Measurements from ENCODE around the gene TLE7.
A peak's percentile ranks its signal among the peaks of the same experiment; 100 is the strongest.

TLE7 gene

GRCh38 chr16:71414038-71414437, 27.8 kb downstream of the TLE7 start:
- H3K4me3 ChIP-seq (ENCODE audit: low read depth, low read length) = no peak overlapping the region

- no peak overlapping the region for H3K4me3 ChIP-seq (ENCODE audit: low read depth, low read length)
Measured at GRCh38 chr16:71413341-71413740, 28.5 kb downstream of the TLE7 start.

DNA sequence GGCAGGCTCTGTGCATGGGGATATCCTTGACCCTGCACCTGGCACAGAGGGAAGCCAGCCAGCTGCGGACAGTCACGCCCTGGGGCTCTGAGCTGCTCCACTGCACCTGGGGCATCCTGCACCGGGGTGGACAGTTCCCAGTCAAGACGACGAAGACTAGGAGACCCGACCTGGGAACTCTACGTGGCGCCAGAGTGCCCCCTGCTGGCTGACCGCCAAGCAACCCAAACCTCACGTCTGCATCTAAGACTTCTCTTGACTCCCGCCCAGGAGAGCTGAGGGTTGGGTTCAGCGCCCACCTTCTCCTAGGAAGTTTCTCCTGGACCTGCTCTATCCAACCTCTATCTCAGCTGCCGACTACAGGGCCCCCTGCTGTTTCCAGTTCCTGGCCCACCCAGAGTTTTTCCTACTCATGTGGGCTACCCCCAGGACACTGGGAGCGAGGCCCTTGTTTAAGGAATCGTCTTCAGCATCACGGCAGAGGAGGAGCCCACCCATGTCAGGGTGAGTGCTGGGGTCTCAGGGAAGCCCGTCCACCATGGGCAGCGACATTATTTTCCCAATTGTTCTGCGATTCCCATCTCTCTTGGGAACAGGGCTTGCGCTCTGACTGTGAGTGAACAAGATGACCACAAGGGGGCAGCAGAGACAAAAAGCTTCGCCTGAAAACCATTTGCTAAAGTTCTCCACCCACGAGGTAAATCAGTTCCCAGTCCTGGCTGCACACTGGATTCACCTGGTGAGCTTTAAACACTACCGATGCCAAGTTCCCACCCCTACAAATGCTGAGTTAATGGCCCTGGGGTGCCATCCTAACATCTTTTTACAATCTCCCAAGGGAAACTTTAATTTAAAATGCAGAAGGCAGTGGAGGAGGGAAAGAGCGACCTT, 29.3 kb downstream of the TLE7 start:
- peak overlapping the region; percentile 50 for H3K4me3 ChIP-seq (ENCODE audit: low read depth, low read length)

DNA sequence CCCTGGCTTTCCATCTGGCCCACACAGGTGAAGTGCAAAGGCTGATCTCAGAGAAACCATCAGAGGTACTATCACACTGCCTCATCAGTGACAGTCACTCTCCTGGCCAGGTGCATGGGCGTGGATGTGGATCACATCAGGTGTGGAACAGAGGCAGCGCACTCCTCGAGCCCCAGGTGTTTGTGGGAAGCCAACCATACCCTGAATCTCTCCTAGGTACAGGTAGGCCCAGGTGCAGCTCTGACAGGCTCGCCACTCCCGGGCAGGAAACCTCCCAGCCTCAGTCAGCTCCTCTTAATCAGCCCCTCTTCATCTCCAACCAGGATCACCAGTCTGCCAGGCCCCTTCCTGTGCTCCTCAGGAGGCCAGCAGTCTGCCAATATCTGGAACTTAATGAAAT, 31.7 kb downstream of the TLE7 start:
- no peak overlapping the region for H3K4me3 ChIP-seq (ENCODE audit: low read depth, low read length)

DNA sequence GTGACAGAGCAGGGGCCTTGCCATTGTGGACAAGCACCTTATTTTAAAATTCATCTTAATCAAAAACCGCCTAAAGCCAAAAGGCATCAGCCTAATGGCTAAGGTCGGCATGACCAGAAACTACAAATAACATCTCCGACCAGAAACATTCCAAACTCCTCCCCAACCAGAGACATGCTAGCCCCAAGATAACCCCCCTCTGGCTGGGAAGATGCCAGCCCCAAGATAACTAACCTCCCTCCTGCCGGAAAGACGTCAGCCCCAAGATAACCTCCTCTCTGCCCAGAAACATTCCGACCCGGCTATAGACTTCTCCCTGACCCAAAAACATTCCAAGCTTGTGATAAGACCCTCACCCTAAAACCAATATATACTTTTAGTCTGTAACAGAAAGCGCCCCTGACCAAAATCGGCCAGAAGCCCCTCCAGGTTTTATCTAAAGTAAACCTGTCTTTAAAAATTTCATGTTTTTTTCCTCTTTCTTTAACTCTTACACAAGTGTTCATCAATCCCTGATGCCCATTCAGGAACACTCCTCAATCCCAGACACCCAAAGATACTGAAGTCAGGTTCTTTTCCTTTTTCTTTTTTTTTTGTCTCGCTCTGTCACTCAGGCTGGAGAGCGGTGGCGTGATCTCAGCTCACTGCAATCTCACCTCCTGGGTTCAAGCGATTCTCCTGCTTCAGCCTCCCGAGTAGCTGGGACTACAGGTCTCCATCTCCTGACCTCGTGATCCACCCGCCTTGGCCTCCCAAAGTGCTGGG, 32.7 kb downstream of the TLE7 start:
- H3K4me3 ChIP-seq (ENCODE audit: low read depth, low read length) = no peak overlapping the region

DNA sequence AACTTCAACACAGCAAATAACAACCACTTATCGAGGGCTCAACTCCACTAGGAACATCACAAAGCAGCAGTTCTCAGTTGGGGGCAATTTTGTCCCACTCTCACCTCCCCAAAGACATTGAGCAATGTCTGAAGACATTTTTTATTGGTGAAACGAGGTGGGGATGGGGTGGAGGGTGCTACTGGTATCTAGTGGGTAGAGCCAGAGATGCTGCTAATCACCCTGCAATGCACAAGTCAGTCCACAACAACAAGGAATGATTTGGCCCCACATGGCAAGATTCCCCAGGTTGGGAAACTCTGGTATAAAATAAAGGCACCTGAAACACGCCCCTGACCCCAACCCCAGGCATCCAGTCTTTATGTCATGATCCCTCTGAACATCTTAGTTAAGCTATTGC, 33.3 kb downstream of the TLE7 start:
- H3K4me3 ChIP-seq (ENCODE audit: low read depth, low read length) = no peak overlapping the region

GRCh38 chr16:71407731-71408130, 34.1 kb downstream of the TLE7 start:
- H3K4me3 ChIP-seq (ENCODE audit: low read depth, low read length) = no peak overlapping the region

GRCh38 chr16:71406724-71407123, 35.1 kb downstream of the TLE7 start:
- no peak overlapping the region for H3K4me3 ChIP-seq (ENCODE audit: low read depth, low read length)

DNA sequence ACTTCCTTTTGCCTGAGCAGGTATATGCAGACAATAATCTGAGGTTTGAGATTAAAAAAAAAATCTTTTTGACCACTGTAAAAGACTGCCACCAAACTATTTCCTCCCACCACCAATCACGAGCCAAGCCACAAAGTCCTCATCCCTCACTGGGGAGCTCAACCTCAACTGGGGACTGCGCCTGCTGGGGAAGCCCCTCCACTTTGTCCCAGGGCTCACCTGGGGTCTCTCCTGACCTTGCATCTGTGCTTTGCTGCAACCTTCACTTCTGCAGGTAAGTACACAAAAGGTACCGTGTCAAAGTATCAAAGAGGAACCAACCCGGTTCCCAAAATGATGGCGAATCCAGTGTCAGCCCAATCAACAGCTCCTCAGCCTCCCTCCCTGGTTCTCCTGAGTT, 35.5 kb downstream of the TLE7 start:
- no peak overlapping the region for H3K4me3 ChIP-seq (ENCODE audit: low read depth, low read length)

DNA sequence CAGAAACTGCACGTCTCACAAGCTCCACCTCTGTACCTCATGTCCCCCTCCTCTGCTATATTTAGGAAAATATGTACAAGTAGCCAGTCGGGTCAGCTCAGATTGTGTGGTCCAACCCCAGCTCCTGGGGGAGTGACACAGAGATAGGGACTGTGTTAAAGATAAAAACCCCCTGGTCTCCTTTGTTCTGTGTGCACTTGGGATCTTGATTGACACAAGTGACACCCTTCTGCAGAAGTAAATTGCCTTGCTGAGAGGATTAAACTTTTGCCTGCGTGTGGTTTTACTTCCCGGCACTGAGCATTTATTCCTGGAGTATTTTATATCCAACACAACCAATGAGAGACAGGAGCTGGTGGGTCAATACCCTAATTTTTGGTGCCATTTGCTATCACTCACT, 37.5 kb downstream of the TLE7 start:
- H3K4me3 ChIP-seq (ENCODE audit: low read depth, low read length) = no peak overlapping the region

DNA sequence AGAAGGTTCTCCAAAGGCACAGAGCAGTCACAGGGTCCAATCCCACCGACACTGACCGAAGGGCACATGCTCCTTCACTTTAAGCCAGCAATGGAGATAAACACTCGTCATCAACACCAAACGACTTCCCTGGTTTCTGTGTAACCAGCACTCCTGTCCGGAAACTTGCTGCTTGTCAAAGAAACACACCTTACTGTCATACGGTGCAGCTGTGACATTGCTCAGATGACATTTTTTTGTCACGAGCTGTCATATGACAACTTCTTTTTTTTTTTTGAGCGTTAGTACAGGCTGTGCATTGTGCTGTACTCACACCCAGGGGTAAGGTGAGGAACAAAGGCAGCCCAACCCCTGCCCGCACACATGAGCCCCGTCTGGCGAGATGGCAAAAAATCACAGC, 39.2 kb downstream of the TLE7 start:
- H3K4me3 ChIP-seq (ENCODE audit: low read depth, low read length) = no peak overlapping the region

DNA sequence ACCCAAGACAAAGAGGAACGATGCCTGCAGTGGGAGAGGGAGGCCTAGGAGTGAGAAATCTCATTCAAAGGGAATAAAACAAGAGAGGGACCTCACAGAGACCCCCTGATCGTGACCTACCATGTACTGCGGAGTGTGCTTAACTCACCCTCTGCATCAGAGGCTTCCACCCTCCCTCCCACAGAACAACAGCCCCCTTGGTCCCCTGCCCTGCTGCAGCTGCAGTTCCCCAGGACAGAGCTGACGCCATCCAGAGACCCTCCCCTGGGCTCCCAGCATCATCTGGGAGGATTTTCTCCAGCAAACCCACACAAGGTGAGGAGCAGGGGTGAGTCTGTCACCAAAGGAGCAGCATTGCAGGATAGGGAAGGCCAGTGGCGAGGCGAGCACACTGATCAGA, 39.8 kb downstream of the TLE7 start:
- no peak overlapping the region for H3K4me3 ChIP-seq (ENCODE audit: low read depth, low read length)

DNA sequence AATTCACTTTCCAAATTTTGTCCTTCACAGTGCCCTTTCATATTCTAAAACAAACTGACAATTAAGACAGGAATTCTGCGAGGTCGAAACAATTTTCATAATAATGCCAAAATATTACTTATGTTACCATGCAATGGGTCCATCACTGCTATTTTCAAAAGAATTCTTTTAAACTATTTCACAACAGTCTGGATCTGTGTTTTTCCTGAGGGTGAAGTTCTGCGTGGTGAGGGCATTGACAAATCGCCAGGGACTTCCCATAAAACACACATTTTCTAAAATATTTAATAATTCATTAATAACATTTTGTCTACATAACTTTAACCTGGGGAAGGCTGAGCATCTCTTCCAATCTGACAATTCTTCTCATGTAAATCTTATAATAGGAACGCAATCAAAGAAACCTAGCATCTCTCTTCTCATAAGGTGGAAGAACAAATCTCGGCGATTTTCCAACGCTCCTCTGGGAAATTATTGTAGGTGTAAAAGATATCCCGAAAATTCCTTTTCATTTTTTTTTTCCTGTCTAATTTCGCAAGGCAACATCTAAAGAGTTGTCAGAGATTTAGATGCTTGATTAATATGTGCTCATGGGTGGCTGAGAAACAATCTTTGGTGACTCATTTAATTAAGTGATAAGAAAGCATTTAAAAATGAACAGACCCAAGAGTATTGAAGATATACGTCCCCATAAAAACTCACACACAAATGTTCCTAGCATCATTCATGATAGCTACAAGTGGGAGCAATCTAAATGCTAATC, 41.9 kb downstream of the TLE7 start:
- no peak overlapping the region for H3K4me3 ChIP-seq (ENCODE audit: low read depth, low read length)

GRCh38 chr16:71396594-71396993, 45.3 kb downstream of the TLE7 start:
- no peak overlapping the region for H3K4me3 ChIP-seq (ENCODE audit: low read depth, low read length)

DNA sequence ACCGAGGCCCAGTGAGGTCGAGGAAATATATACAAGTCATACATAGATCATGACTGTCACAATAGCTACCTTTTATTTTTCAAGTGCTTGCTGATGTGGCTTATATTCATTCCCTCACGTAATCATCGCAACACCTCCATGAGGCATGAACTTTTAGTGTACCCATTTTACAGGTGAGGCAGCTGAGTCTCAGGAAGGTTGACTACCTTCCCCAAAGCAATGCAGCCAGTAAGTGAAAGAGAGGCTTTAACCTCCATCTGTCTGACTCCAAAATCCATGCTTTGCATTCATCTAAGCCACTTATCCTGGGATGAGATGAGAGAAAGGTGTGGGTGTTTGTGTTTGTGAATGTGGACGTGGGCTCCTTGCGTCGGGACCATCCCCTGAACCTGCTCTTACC, 52.5 kb downstream of the TLE7 start:
- no peak overlapping the region for H3K4me3 ChIP-seq (ENCODE audit: low read depth, low read length)

GRCh38 chr16:71387045-71387871, 54.6 kb downstream of the TLE7 start:
- H3K4me3 ChIP-seq (ENCODE audit: low read depth, low read length) = no peak overlapping the region

- H3K4me3 ChIP-seq (ENCODE audit: low read depth, low read length) = no peak overlapping the region
Measured at GRCh38 chr16:71384073-71384724, 57.7 kb downstream of the TLE7 start.

- no peak overlapping the region for H3K4me3 ChIP-seq (ENCODE audit: low read depth, low read length)
Measured at GRCh38 chr16:71383054-71383773, 58.6 kb downstream of the TLE7 start.

DNA sequence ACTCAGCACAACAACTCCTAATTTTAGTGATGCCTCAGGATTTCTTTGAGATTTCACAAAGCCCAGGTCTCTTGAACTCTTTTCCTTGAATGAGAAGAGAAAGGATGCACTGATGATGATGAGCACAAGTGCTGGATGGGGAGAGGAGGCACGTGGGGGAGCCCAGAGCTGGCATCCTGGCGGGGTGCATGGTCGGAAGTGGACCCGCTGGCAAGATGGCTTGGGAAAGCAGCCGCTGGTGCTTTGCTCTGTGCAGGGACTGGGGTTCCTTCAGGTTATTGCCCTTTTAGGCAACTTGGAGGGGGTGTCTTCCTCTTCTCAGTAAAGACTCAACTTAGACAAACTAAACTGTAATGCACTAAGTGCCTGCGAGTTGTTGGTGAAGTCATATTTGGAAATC, 61.0 kb downstream of the TLE7 start:
- no peak overlapping the region for H3K4me3 ChIP-seq (ENCODE audit: low read depth, low read length)
